Right lobe of liver (tissue), 6 donors: ENCODE data around the gene HNRNPC. TPM values are rescaled to one million over a fixed set of nuclear protein-coding genes. Genes with fewer than 3 reads are reported as not detected.

Experiments used
- ATAC-seq, 4 donors: fragments of 200-7000 bp; cut with Tn5 transposase; one replicate each; pipeline ENCODE4 v1.9.1; 2020; ENCODE audit warnings: mild to moderate bottlenecking in 4 of 4, moderate library complexity in 4 of 4
- DNase-seq, 3 donors: peaks; one replicate each; pipeline ENCODE4 v3.0.0-alpha.2; 2020
- H3K27ac ChIP-seq, 3 donors: fragments of 200-600 bp; one replicate each; pipeline ENCODE4 v1.8.0; 2022
- H3K27me3 ChIP-seq, 2 donors: fragments of 200-600 bp; one replicate each; pipeline ENCODE4 v1.8.0; 2022
- H3K36me3 ChIP-seq, 4 donors: fragments of 200-600 bp; sonication (generic) in 1 of 4; one replicate each; pipeline versions ENCODE4 v1.5.1 to v1.8.0; 2017 to 2022; ENCODE audit warnings: control low read depth in 1 of 4
- H3K4me1 ChIP-seq, 4 donors: fragments of 200-600 bp; sonication (generic) in 1 of 4; one replicate each; pipeline versions ENCODE4 v1.5.1 to v1.8.0; 2017 to 2022; ENCODE audit warnings: control low read depth in 1 of 4
- H3K4me3 ChIP-seq, 3 donors: fragments of 200-600 bp; one replicate each; pipeline ENCODE4 v1.8.0; 2022
- H3K9me3 ChIP-seq, 4 donors: fragments of 200-600 bp; sonication (generic) in 1 of 4; one replicate each; pipeline versions ENCODE4 v1.5.1 to v1.8.0; 2017 to 2022; ENCODE audit warnings: control low read depth in 1 of 4
- POLR2A ChIP-seq: fragments of 450-650 bp; IDR thresholded peaks from one replicate; pipeline ENCODE4 v1.6.1; 2017; ENCODE audit warnings: antibody characterized with exemption, mild to moderate bottlenecking
- WGBS: methylation state at CpG from one replicate; pipeline ENCODE4 v1.1.6; 2018; ENCODE audit warnings: low coverage, low lambda C conversion rate; ENCODE audit not compliant: insufficient coverage; ENCODE audit errors: missing lambda C conversion rate; 5-methylcytosine and 5-hydroxymethylcytosine counted together
- intact Hi-C, 2 donors: fragments of 100-400 bp; cut with DNase I; formaldehyde crosslinking; loops; one replicate each; pipeline versions ENCODE4 v1.11.2 to v1.14.1; 2022
- total RNA-seq, 6 experiments: library from RNA; depleted of rRNA in 2 of 6; stranded (reverse); fragments of >200 nt in 2 of 6; fragmentation: NEBNext Ultra II Directional in 3 of 6; extraction: Animal tissue kit (Norgen Biotek cat#: 25700) in 3 of 6; gene quantifications; one replicate each; pipeline versions ENCODE4 v1.1.0 to v1.2.4, GENCODE V29; 2016 to 2023
- TF ChIP-seq, protein P1 (sequence below), 4 donors: fragments of 200-600 bp in 3 of 4; fragments of 450-650 bp in 1 of 4; IDR thresholded peaks; one replicate each; pipeline versions ENCODE4 v1.5.1 to v1.8.0; 2016 to 2022; ENCODE audit warnings: antibody characterized with exemption in 4 of 4, mild to moderate bottlenecking in 2 of 4
- donor health status: DM: no; HTN: yes; CAD: no.
- donor health status: DM: no; HTN: no; CAD: no.
- donor health status: DM: no; HTN: no; CAD: no.
- donor health status: DM: no; HTN: yes; CAD: no.
- donor health status: DM: no; HTN: yes; CAD: no.

HNRNPC gene
- total RNA-seq, 6 experiments from 2014 or later: 170 to 247 (median 229) TPM

DNA sequence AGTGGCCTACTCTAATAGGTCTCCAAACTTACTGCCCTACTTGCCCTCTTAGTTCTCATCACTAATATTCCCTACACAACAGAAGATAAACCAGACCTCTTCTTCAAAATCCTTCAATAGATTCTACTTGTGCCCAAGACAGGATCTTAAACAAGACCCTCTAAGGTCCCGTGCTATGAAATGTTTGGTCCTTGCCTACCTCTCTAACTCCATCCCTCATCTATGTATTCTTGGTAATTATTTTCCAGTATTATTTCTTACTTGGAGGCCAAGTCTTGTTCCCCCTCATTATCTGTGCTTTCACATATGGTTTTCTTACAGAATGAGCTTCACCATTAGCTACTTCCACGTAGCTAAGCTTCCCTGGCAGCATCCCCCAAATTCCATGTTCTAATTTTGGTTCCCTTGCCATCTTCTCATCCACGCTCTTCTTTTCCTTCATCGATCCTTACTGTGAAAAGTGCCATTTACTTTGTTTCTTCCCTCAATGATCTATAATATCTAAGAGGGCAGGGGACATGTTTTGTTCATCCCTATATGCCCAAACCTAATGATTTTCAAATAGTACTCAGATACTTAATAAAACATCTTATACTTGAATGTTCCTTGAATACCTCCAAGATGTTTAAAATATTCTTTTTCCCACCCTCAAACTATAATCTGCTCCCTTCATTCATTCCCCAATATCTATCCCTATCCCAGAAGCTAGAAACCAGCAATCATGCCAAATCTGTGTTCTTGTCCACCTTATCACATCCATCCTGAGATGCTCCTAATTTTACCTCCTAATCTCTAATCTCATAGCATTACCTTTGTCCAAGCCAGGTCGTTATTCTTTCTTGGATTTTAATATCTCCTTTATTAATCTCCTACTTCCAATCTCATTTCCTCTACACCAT, 10.1 kb downstream of the HNRNPC start:
- Histone ChIP-seq H3K9me3 (no peaks in the 10 kb centered on the region), H3K4me1 (peaks cover 0 to 76% (median 26%) of the 10 kb centered on the region in 4 donors), H3K27ac (no peak overlapping the region), H3K4me3 (no peak overlapping the region), H3K36me3 (peaks cover 8 to 78% (median 36%) of the 10 kb centered on the region in 4 donors), H3K27me3 (no peaks in the 10 kb centered on the region)
- no peak for TF ChIP-seq POLR2A
- TF ChIP-seq, protein P1, sequence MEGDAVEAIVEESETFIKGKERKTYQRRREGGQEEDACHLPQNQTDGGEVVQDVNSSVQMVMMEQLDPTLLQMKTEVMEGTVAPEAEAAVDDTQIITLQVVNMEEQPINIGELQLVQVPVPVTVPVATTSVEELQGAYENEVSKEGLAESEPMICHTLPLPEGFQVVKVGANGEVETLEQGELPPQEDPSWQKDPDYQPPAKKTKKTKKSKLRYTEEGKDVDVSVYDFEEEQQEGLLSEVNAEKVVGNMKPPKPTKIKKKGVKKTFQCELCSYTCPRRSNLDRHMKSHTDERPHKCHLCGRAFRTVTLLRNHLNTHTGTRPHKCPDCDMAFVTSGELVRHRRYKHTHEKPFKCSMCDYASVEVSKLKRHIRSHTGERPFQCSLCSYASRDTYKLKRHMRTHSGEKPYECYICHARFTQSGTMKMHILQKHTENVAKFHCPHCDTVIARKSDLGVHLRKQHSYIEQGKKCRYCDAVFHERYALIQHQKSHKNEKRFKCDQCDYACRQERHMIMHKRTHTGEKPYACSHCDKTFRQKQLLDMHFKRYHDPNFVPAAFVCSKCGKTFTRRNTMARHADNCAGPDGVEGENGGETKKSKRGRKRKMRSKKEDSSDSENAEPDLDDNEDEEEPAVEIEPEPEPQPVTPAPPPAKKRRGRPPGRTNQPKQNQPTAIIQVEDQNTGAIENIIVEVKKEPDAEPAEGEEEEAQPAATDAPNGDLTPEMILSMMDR (IDR thresholded peaks at IDR 0.05): no peak
- no peak for ATAC-seq
- no peak for DNase-seq
- intact Hi-C loops: loop anchor here in 1 of 2 donors (10.0 kb wide), 1 partner anchor 54 kb away; no protein-coding TSS in a partner anchor
- 80% methylated on average over 5 of the region's 5 CpGs for WGBS

DNA sequence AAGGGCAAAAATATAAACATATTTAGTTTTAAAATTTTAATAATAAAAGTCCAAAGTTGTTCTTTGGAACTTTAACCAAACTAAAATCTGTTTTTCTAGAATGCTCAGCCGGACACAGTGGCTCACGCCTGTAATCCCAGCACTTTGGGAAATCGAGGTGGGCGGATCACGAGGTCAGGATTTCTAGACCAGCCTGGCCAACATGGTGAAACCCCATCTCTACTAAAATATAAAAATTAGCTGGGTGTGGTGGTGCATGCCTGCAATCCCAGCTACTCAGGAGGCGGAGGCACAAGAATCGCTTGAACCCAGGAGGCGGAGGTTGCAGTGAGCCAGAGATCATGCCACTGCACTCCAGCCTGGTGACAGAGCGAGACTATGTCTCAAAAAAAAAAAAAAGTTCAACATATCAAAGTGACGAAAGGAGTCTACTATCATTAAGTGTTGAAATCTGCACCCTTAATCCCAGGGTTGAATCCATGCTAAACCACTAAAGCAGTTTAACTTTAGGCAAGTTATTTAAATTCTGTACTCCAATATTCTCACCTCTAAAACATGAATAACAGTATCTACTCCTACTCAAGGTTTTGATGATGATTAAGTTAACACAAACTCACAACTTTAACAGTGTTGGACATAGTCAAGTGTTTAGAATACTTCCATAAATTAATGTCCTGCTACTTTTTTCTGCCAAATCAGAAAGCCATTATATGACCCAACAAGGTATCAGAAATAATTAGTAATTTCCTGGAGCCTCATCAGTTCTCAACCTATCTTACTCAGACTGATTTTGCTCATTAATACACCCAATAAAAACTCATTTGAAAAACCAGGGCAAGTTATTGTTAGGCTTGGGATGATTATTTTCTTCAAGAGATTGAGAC, 11.0 kb downstream of the HNRNPC start:
- DNase-seq (no peak), ATAC-seq (peak in 1 of 4 donors; percentile 31)
- Histone ChIP-seq H3K9me3 (no peaks in the 10 kb centered on the region), H3K27me3 (no peaks in the 10 kb centered on the region), H3K27ac (no peak overlapping the region), H3K4me1 (peaks cover 0 to 67% (median 21%) of the 10 kb centered on the region in 4 donors), H3K36me3 (peaks cover 8 to 77% (median 36%) of the 10 kb centered on the region in 4 donors), H3K4me3 (no peak overlapping the region)
- intact Hi-C loops: loop anchor here in 1 of 2 donors (10.0 kb wide), 1 partner anchor 53 kb away; no protein-coding TSS in a partner anchor
- 58% methylated on average over 10 of the region's 10 CpGs for WGBS
- TF ChIP-seq, protein P1 (IDR thresholded peaks at IDR 0.05): no peak
- no peak for TF ChIP-seq POLR2A

DNA sequence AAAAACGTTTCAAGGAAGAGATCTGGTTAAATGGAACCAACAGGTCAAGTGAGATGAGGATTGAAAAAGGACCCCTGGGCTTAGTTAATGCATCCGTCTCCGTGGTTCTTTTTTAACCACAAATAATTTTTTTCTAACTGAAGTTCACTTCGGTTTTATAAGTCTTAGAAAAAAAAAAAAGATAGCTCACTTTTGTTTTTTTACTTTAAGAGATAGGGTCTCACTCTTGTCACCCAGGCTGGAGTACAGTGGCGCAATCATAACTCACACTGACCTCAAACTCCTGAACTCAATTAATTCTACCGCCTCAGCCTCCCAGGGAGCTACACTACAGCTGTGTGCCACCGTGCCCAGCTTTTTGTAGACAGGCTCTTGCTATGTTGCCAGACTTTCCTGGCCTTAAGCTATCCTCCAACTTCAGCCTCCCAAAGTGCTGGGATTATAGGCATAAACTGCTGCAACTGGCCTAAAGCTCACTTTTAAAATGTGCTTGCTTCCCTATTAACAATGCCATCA, 11.8 kb downstream of the HNRNPC start:
- DNase-seq (no peak), ATAC-seq (peak; percentile 51 to 63 (median 55))
- 33% methylated on average over 7 of the region's 7 CpGs for WGBS
- TF ChIP-seq, protein P1 (IDR thresholded peaks at IDR 0.05): no peak
- TF ChIP-seq POLR2A: no peak
- Histone ChIP-seq H3K4me1 (peaks cover 0 to 62% (median 19%) of the 10 kb centered on the region in 4 donors), H3K27me3 (no peaks in the 10 kb centered on the region), H3K27ac (peak overlapping the region in 1 of 3 donors; percentile 10), H3K36me3 (peaks cover 8 to 73% (median 35%) of the 10 kb centered on the region in 4 donors), H3K4me3 (no peak overlapping the region), H3K9me3 (no peaks in the 10 kb centered on the region)
- intact Hi-C loops: loop anchor here in 1 of 2 donors (10.0 kb wide), 1 partner anchor 53 kb away; no protein-coding TSS in a partner anchor
